HT-29 (cell line): ENCODE results near the gene LRRC14B. TPM values are rescaled to one million over a fixed set of nuclear protein-coding genes. Genes with fewer than 3 reads are reported as not detected.
A peak's percentile ranks its signal among the peaks of the same experiment; 100 is the strongest.
"Not testable (repeated sequence)": the region's sequence is repeated elsewhere in the genome, so short reads cannot be mapped to it uniquely, and the experiment has no call there.

ENCODE experiments used
- DNase-seq: peaks from one replicate; pipeline ENCODE4 v3.0.0-alpha.2; 2015; ENCODE audit warnings: low spot score
- total RNA-seq: library from RNA; depleted of rRNA; stranded (reverse); fragments of >200 nt; shearing (Covaris generic); gene quantifications from 2 replicates; pipeline ENCODE4 v1.2.3, GENCODE V29; 2014

LRRC14B gene
- total RNA-seq, 1 experiment from 2014 or later: not detected

- DNase-seq: no peak
These were observed 15.1 kb downstream of the LRRC14B start for GRCh38 chr5:206406-206805.

- DNase-seq: no peak
These were observed 15.7 kb downstream of the LRRC14B start for GRCh38 chr5:206927-207536.

GRCh38 chr5:207599-207998, 16.3 kb downstream of the LRRC14B start:
- no peak for DNase-seq

GRCh38 chr5:208449-209114, 17.3 kb downstream of the LRRC14B start:
- no peak for DNase-seq

- DNase-seq: no peak
These were observed 22.6 kb downstream of the LRRC14B start for GRCh38 chr5:213803-214395.

GRCh38 chr5:215256-215655, 24.0 kb downstream of the LRRC14B start:
- DNase-seq: not testable (repeated sequence)

GRCh38 chr5:216076-216475, 24.8 kb downstream of the LRRC14B start:
- not testable (repeated sequence) for DNase-seq

- DNase-seq: peak; percentile 99
These were observed 26.5 kb downstream of the LRRC14B start, which contains the start of the genes CCDC127 and SDHA for GRCh38 chr5:217494-218456. TSS of gene CCDC127 (minus strand) at chr5:218153. CDS start at chr5:216849, 1,304 bp downstream. TSS of gene SDHA (plus strand) at chr5:218320. CDS start at chr5:218356, 36 bp downstream.

GRCh38 chr5:218457-219291, 27.4 kb downstream of the LRRC14B start:
- peak; percentile 68 for DNase-seq

GRCh38 chr5:219460-219863, 28.2 kb downstream of the LRRC14B start:
- peak; percentile 49 for DNase-seq

- no peak for DNase-seq
These were observed 28.7 kb downstream of the LRRC14B start for GRCh38 chr5:219991-220390.

- not testable (repeated sequence) for DNase-seq
These were observed 31.8 kb downstream of the LRRC14B start for GRCh38 chr5:222951-223715.

GRCh38 chr5:223791-224190, 32.5 kb downstream of the LRRC14B start:
- DNase-seq: no peak

- DNase-seq: no peak
These were observed 34.0 kb downstream of the LRRC14B start for GRCh38 chr5:225334-225733.

GRCh38 chr5:227375-227774, 36.1 kb downstream of the LRRC14B start:
- not testable (repeated sequence) for DNase-seq

- no peak for DNase-seq
These were observed 37.6 kb downstream of the LRRC14B start for GRCh38 chr5:228886-229285.

GRCh38 chr5:230711-231110, 39.4 kb downstream of the LRRC14B start:
- DNase-seq: no peak

GRCh38 chr5:231661-232060, 40.4 kb downstream of the LRRC14B start:
- no peak for DNase-seq

GRCh38 chr5:233426-233825, 42.1 kb downstream of the LRRC14B start:
- not testable (repeated sequence) for DNase-seq

- DNase-seq: no peak
These were observed 43.2 kb downstream of the LRRC14B start for GRCh38 chr5:234450-234849.
